Measurements from ENCODE around the gene SAXO2.
"Not testable (repeated sequence)": the region's sequence is repeated elsewhere in the genome, so short reads cannot be mapped to it uniquely, and the experiment has no call there.

SAXO2 gene

GRCh38 chr15:82325646-82326045, 63.0 kb downstream of the SAXO2 start:
- H3K4me3 ChIP-seq (ENCODE audit: low read depth, low read length); H3K27me3 ChIP-seq (replicated peaks); DNase-seq; H3K36me3 ChIP-seq (replicated peaks); H3K27ac ChIP-seq; in situ Hi-C loops (cut with HindIII; ENCODE audit: low pct_ligation_motif_present, low sequenced_read_pairs): not testable (repeated sequence)

- DNase-seq; H3K27ac ChIP-seq; H3K27me3 ChIP-seq (replicated peaks); H3K36me3 ChIP-seq (replicated peaks); H3K4me3 ChIP-seq (ENCODE audit: low read depth, low read length); in situ Hi-C loops (cut with HindIII; ENCODE audit: low pct_ligation_motif_present, low sequenced_read_pairs): not testable (repeated sequence)
Observed at GRCh38 chr15:82326896-82327295, 64.3 kb downstream of the SAXO2 start.

GRCh38 chr15:82327372-82327771, 64.8 kb downstream of the SAXO2 start:
- H3K36me3 ChIP-seq (replicated peaks); H3K4me3 ChIP-seq (ENCODE audit: low read depth, low read length); DNase-seq; in situ Hi-C loops (cut with HindIII; ENCODE audit: low pct_ligation_motif_present, low sequenced_read_pairs); H3K27me3 ChIP-seq (replicated peaks); H3K27ac ChIP-seq: not testable (repeated sequence)

GRCh38 chr15:82329039-82329438, 66.4 kb downstream of the SAXO2 start:
- in situ Hi-C loops (cut with HindIII; ENCODE audit: low pct_ligation_motif_present, low sequenced_read_pairs); H3K4me3 ChIP-seq (ENCODE audit: low read depth, low read length); DNase-seq; H3K27ac ChIP-seq; H3K27me3 ChIP-seq (replicated peaks); H3K36me3 ChIP-seq (replicated peaks): not testable (repeated sequence)

GRCh38 chr15:82330921-82331320, 68.3 kb downstream of the SAXO2 start:
- H3K4me3 ChIP-seq (ENCODE audit: low read depth, low read length); H3K36me3 ChIP-seq (replicated peaks); H3K27me3 ChIP-seq (replicated peaks); H3K27ac ChIP-seq; in situ Hi-C loops (cut with HindIII; ENCODE audit: low pct_ligation_motif_present, low sequenced_read_pairs); DNase-seq: not testable (repeated sequence)

- H3K4me3 ChIP-seq (ENCODE audit: low read depth, low read length); H3K36me3 ChIP-seq (replicated peaks); H3K27ac ChIP-seq; H3K27me3 ChIP-seq (replicated peaks); DNase-seq; in situ Hi-C loops (cut with HindIII; ENCODE audit: low pct_ligation_motif_present, low sequenced_read_pairs): not testable (repeated sequence)
Observed at GRCh38 chr15:82331576-82332304, 69.1 kb downstream of the SAXO2 start.

- H3K27ac ChIP-seq; H3K36me3 ChIP-seq (replicated peaks); in situ Hi-C loops (cut with HindIII; ENCODE audit: low pct_ligation_motif_present, low sequenced_read_pairs); DNase-seq; H3K4me3 ChIP-seq (ENCODE audit: low read depth, low read length); H3K27me3 ChIP-seq (replicated peaks): not testable (repeated sequence)
Observed at GRCh38 chr15:82332711-82333602, 70.3 kb downstream of the SAXO2 start.

GRCh38 chr15:82333603-82334553, 71.3 kb downstream of the SAXO2 start:
- H3K27me3 ChIP-seq (replicated peaks); DNase-seq; H3K27ac ChIP-seq; in situ Hi-C loops (cut with HindIII; ENCODE audit: low pct_ligation_motif_present, low sequenced_read_pairs); H3K4me3 ChIP-seq (ENCODE audit: low read depth, low read length); H3K36me3 ChIP-seq (replicated peaks): not testable (repeated sequence)
